Measurements from ENCODE around the gene C2orf92.

C2orf92 gene

GRCh38 chr2:97745474-97746174, 76.1 kb downstream of the C2orf92 start:
- no peak for DNase-seq (ENCODE audit: low read depth in 2 of 2)

- DNase-seq (ENCODE audit: low read depth in 2 of 2), result no peak
Measured at GRCh38 chr2:97747285-97747684, 77.8 kb downstream of the C2orf92 start.

DNA sequence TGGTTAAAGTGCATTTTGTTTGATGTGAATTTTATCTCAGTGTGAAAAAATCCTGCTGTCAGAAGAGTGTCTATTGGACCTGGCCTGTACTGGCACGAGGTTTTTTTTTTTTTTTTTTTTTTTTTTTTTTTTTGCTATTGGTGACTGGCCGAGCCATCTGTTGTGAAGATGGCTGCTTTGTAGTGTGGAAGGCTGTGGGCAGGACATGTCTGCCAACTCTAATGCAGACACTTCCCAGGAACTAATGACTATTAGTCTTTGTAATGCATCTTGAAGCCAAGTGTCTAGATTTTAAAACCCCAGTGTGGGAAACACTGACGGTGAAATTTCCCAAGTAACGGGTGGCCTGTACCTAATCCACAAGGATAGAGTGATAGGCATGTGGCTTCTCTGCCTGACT, 78.2 kb downstream of the C2orf92 start:
- no peak for DNase-seq (ENCODE audit: low read depth in 2 of 2)

DNA sequence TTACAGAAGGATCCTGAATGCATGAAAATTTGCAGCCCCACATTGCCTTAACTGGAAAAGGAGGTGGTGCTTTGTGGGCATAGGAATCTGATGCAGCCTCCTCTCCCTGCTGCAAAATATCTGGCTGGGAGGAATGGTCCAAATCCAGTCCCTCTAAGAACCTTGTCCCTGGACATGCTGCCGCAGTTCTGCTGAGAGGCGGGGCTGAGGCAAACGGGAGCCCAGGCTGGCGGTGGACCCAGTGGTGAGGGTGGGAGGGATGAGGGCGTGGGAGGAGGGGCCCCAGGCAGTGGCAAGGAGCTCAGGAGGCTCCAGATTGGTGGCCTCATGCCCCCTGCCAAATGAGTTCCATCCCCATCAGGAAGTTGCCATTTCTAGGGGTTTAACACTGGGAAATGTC, 80.1 kb downstream of the C2orf92 start:
- DNase-seq (ENCODE audit: low read depth in 2 of 2), result no peak

DNA sequence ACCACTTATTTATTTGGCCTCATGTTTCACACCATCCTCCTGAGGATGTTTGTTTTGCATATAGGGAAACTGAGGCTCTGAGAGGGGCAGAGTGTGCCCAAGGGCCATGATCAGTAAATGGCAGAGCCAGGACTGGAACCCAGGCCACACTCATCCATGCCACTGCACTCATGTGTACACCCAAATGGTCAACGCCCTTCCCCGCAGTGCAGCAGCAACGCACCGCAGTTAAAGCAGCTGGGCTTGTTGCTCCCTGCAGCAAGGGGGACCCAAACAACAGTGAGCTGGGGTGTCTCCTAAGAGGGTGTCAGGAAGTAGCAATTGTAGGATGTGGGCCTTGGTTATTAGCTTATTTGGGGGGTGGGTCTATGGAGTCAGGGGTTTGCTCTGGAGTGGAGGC, 80.5 kb downstream of the C2orf92 start:
- DNase-seq (ENCODE audit: low read depth in 2 of 2), result no peak

DNA sequence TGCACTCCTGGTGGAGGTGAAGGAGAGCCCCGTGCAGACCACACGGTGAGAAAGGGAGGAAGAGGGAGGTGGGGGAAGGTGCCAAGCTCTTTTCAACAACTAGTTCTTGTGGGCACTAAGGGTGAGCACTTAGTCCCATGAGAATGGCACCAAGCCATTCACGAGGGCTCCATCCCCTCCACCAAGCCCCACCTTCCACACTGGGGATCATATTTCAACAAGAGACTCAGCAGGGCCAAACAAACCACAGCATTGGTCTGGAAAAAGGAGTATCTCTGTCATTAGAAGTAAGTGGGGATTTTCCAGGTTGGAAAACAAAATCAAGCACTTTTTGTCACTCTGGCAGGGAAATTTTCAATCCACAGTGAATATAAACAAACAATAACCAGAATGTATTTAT, 82.2 kb downstream of the C2orf92 start:
- DNase-seq (ENCODE audit: low read depth in 2 of 2), result no peak
